OCI-LY3 (cell line): Measurements from ENCODE around the gene RCCD1.

Experiments
- CTCF ChIP-seq: fragments of 200-600, 300-600 bp; sonication (generic); IDR thresholded peaks from 2 replicates; pipeline ENCODE4 v1.5.1; 2014; ENCODE audit warnings: antibody characterized with exemption, low read length, low read depth
- EZH2phosphoT487 ChIP-seq: fragments of 200-600 bp; shearing (Covaris generic); IDR thresholded peaks from 2 replicates; pipeline ENCODE4 v1.6.1; 2018; ENCODE audit warnings: antibody characterized with exemption, mixed run types, low read depth

GRCh38 chr15:90918835-90919234, 35.8 kb upstream of the RCCD1 start:
- TF ChIP-seq EZH2phosphoT487 (no peak), CTCF (no peak)
